HL-60 (cell line): ENCODE data around the gene BMP6.
"Not testable (repeated sequence)": the region's sequence is repeated elsewhere in the genome, so short reads cannot be mapped to it uniquely, and the experiment has no call there.

Experiments used
- DNase-seq, 2 experiments: peaks; one replicate each; pipeline ENCODE4 v3.0.0-alpha.2; 2010 to 2020; ENCODE audit warnings: low read depth in 1 of 2, low spot score in 1 of 2
- H3K27ac ChIP-seq: fragments of 250-450 bp; sonication (Bioruptor Pico); replicated peaks from 2 replicates; pipeline ENCODE4 v1.5.1; 2020; ENCODE audit warnings: mild to moderate bottlenecking, moderate library complexity
- H3K27me3 ChIP-seq: fragments of 250-450 bp; sonication (Bioruptor Pico); 2 replicates; pipeline ENCODE4 v1.5.1; 2021; ENCODE audit warnings: mild to moderate bottlenecking, moderate library complexity; ENCODE audit not compliant: insufficient read depth, poor library complexity, severe bottlenecking
- H3K4me3 ChIP-seq: replicated peaks from 2 replicates; pipeline ENCODE4 v1.5.1; 2011; ENCODE audit warnings: mild to moderate bottlenecking, control low read depth, low read length; ENCODE audit not compliant: insufficient read depth
- GABPA ChIP-seq: IDR thresholded peaks from 2 replicates; pipeline ENCODE4 v1.6.1; 2012; ENCODE audit warnings: low read depth
- POLR2AphosphoS5 ChIP-seq: IDR thresholded peaks from 2 replicates; pipeline ENCODE4 v1.6.1; 2012; ENCODE audit warnings: low read depth
- REST ChIP-seq: IDR thresholded peaks from 2 replicates; pipeline ENCODE4 v1.6.1; 2012; ENCODE audit warnings: low read depth; ENCODE audit not compliant: insufficient replicate concordance
- SPI1 ChIP-seq: IDR thresholded peaks from 2 replicates; pipeline ENCODE4 v1.6.1; 2012; ENCODE audit warnings: low read depth, mild to moderate bottlenecking, borderline replicate concordance
- TF ChIP-seq, protein P1 (sequence below): IDR thresholded peaks from one replicate; pipeline ENCODE4 v1.5.1; 2011; ENCODE audit warnings: low read length, control low read depth, inconsistent platforms; ENCODE audit not compliant: insufficient read depth

The BMP6 gene

DNA sequence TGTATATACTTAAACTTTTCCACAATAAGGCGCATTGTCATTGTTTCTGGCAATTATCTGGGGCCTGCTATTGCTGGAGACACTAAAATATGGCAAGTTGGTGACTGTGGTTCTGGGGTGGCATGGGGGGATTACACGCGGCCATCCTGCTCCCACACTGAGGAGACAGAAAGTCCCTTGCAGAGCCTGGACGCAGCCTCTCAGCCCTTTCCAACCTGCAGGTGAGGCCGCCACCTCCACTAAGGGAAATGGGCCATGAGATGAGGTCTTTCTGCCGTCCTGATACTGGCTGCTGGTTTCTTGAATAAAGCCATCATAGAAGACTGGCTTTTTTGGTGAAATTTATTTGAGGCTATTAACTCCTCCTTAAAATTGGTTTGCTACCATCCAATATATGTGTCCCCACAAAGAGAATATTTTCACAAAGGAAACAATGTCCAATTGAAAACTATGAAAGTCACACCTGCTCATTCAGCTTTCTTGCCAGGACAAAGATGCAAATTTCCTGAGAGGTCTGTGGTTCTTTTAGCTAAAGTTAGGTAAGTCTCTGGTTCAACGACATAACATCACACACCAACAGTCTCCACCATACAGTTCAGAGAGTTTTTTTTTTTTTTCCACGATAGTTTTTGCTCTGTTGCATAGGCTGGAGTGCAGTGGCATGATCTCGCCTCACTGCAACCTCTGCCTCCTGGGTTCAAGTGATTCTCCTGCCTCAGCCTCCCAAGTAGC is 171.7 kb downstream of the BMP6 start:
- DNase-seq = no peak
- H3K4me3 ChIP-seq = no peak overlapping the region
- H3K27me3 ChIP-seq = no peaks in the 10 kb centered on the region
- no peak overlapping the region for H3K27ac ChIP-seq
- TF ChIP-seq GABPA (no peak), REST (no peak), SPI1 (no peak)
- TF ChIP-seq, protein P1, sequence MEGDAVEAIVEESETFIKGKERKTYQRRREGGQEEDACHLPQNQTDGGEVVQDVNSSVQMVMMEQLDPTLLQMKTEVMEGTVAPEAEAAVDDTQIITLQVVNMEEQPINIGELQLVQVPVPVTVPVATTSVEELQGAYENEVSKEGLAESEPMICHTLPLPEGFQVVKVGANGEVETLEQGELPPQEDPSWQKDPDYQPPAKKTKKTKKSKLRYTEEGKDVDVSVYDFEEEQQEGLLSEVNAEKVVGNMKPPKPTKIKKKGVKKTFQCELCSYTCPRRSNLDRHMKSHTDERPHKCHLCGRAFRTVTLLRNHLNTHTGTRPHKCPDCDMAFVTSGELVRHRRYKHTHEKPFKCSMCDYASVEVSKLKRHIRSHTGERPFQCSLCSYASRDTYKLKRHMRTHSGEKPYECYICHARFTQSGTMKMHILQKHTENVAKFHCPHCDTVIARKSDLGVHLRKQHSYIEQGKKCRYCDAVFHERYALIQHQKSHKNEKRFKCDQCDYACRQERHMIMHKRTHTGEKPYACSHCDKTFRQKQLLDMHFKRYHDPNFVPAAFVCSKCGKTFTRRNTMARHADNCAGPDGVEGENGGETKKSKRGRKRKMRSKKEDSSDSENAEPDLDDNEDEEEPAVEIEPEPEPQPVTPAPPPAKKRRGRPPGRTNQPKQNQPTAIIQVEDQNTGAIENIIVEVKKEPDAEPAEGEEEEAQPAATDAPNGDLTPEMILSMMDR = no peak

GRCh38 chr6:7898193-7898586 is 172.3 kb downstream of the BMP6 start:
- H3K4me3 ChIP-seq, H3K27ac ChIP-seq, DNase-seq, H3K27me3 ChIP-seq: not testable (repeated sequence)

GRCh38 chr6:7899101-7899888 is 173.4 kb downstream of the BMP6 start:
- no peak for TF ChIP-seq REST
- TF ChIP-seq, protein P1 = no peak
- no peak for TF ChIP-seq SPI1
- TF ChIP-seq GABPA = no peak
- no peak for TF ChIP-seq POLR2AphosphoS5
- Histone ChIP-seq H3K4me3 (no peak overlapping the region), H3K27ac (no peak overlapping the region), H3K27me3 (no peaks in the 10 kb centered on the region)
- no peak for DNase-seq

GRCh38 chr6:7899889-7900213 is 174.0 kb downstream of the BMP6 start:
- H3K27ac ChIP-seq = no peak overlapping the region
- H3K27me3 ChIP-seq = no peaks in the 10 kb centered on the region
- TF ChIP-seq GABPA (no peak), REST (no peak), SPI1 (no peak), POLR2AphosphoS5 (no peak)
- no peak for DNase-seq
- H3K4me3 ChIP-seq = no peak overlapping the region
